HG02763 (cell line): ENCODE results near the gene AGA.

Experiments used
- ATAC-seq: cut with Tn5 transposase; IDR thresholded peaks from one replicate; pipeline ENCODE4 v1.9.1; 2021; ENCODE audit warnings: mild to moderate bottlenecking, moderate library complexity; ENCODE audit not compliant: unreplicated experiment

AGA gene

DNA sequence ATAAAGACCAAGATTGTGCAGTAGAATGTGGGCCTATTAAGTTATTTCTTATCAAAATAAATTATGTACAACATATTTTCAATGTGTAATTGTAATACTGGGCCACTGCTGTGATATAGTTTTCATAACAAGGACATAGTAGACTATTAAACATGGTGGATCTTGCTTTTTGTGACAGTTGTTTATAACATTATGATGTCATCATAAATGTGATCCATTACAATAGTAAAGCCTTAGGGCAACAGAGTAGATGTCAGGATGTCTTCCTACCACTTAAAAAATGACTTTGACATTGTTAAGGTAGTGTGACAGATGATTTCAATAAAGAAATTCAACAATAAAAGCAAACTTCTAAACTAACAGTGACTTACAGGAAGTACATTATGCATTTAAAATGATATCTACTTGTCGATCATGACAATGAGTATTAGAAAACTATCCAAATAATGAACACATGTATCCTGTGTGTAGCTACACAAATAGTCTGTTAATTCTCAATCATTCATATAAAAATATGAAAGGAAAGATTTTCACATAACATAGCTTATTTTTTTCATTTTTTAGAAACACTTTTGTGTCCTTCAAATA, 5.3 kb upstream of the AGA start:
- ATAC-seq: no peak

DNA sequence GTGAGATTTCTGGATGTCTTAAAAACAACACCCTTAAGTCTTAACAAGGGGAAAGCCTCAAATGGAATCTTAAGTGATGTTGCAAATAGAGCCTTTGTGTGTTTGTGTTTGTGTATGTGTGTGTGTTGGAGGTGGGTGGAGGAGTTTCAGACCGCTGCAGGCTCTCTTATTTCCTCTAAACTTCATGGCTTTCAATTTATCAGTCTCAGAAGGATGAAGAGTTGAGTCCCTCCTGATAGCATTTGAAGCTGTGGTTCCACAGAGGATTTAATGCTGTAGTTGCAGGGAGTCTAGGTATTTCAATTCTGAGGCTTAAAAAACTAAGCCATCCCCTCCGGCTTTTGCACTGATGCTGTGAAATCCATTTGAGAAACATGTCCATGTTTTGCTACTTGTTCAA, 4.3 kb upstream of the AGA start:
- ATAC-seq: no peak

DNA sequence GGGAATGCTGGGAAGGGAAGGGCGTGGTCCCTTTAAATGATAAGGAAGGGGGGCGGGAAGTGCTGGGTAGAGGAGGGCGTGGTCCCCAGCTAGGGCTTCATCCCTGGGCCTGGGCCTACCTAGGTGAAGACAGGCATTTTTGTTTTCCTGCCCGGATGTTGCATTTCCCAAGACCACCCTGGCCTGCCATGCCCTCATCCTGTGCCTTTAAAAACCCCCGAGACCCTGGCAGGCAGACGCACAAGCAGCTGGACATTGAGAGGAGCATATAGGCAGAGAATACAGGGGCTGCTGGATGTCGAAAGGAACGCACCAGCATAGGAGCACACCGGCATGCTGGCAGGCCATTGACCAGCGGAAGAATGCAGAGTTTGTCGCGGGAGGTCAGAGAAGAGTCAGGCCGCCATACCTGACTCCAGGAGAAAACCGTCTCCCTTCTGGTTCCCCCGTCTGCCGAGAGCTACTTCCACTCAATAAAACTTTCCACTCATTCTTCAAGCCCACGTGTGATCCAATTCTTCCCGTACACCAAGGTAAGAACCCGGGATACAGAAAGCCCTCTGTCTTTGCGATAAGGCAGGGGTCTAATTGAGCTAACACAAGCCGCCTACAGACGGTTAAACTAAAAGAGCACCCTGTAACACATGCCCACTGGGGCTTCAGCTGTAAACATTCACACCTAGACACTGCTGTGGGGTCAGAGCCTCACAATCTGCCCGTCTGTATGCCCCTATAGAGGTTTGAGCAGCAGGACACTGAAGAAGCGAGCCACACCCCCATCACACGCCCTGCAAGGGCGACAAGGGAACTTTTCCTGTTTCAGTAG, 2.9 kb upstream of the AGA start:
- no peak for ATAC-seq

DNA sequence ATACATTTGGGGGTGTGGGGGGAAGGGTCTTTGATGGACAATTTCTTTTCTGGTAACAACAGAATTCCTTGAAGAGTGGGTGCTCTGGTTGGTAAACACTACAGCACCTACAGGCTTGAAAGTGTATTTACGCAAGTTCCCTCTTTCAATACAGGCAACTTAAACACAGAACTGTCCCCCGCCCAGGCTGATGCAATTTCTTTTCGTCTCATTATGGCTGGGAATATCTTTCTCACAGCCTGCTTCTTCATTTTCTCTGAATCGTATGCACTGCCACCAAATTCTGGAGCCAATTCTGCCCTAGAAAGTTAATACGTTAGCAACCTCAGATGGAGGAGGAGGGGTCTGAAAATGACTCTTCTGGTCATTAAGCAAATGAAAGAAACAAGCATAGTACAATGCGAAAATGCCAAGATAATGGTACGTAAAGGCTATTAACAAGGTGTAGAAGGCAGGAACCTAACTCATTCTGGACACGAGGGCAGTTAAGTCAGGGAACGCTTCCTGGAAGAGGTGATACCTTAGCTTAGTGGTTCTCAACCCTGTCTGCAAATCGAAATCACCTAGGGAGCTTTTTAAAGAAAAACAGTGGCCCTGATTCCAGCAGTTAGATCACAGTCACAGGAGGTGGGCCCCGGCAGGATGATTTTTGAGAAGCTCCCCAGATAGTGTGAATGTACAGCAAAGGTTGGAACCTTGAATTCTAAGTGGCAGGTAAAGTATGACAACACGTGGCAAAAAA, 1.0 kb downstream of the AGA start:
- peak; percentile 22 for ATAC-seq

DNA sequence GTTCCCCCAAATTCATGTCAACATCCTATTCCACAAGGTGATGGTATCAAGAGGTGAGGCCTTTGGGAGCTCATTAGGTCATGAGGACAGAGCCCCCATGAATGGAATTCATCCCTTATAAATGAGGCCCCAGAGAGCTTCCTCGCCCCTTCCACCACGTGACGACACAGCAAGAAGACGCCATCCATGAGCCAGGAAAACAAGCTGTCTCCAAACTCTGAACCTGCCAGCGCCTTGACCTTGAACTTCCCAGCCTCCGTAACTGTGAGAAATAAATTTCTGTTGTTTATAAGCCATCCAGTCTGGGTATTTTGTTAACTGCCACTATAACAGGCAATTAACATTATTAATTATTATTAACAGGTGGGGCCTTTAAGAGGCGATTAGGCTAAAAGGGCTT, 5.8 kb downstream of the AGA start:
- no peak for ATAC-seq

DNA sequence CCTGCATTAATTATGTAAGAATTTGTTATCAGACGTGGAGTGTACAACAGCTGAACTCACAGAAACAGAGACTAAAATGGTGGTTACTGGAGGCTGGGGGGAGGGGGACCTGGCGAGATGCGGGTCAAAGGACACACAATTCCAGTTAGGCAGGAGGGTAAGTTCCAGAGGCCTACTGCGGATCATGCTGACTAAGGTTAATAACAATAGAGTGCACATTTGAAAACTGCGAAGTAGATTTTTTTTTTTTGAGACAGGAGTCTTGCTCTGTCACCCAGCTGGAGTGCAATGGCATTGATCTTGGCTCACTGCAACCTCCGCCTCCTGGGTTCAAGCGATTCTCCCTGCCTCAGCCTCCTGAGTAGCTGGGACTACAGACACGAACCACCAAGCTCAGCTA, 7.6 kb downstream of the AGA start:
- ATAC-seq: no peak

DNA sequence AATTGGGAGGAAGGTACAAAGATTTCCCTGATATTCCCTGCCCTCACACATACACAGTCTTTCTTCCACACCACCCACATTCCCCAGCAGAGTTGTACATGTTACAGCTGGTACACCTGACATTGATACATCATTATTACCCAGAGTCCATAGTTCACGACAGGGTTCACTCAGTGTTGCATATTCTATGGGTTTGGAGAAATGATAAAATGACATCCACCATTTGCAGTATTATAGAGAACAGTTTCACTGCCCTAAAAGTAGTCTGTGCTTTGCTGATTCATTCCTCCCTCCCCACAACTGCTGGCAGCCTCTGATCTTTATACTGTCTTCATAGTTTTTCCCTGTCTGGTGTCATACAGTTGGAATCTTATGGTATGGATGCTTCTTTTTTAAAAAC, 15.0 kb downstream of the AGA start:
- ATAC-seq: no peak

DNA sequence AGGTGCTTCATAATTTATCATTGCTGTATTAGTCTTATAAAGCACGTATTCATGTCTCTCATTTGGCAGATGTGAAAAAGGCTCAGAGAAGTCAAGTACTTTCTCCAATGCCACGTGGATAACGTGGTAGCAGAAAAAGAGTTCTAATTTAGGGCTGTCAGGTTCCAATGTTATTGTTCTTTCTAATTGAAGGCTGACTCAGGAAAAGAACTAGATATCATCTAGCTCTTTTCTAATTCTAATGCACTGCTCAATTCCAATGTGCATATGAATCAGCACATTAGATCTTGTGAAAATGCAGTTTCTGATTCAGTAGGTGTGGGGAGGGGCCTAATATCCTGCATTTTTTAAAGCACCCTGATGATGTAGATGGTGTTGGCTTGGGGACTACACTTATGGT, 22.8 kb downstream of the AGA start:
- ATAC-seq: no peak

DNA sequence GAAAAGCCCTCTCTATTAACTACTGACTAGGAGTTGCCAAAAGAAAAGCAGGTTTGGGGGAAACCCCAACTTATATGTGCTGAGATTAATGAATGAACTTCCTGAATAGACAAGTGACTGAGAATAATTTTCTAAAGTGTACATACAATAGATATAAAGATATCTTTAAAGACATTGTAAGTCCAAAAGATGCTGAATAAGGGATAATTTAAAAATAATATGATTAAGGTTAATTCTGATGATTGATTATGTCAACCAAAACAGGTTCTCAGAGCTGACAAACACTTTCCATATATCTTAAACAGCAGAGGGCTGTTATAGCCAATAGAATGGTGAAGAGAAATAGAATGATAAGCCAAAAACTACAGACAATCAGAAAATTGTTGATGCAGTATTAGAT, 28.6 kb downstream of the AGA start:
- no peak for ATAC-seq

DNA sequence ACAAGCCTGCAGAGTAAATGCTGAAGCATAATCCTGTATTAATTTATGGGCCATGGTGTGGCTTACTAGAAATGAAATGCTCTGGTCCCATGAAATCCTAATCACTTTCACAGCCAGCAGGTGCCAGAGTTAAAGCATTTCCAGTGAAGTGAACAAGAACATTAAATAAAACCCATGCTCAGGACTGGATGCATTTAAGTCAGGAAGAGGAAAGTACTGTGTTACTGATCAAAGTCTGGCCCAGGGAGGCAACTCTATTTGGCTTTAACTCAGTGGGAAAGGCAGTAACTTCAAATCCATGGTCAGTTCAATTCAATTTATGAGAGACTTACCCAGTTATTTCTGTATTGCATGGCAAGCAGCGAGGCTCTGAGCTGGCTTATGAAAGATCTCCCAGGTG, 29.2 kb downstream of the AGA start:
- no peak for ATAC-seq

DNA sequence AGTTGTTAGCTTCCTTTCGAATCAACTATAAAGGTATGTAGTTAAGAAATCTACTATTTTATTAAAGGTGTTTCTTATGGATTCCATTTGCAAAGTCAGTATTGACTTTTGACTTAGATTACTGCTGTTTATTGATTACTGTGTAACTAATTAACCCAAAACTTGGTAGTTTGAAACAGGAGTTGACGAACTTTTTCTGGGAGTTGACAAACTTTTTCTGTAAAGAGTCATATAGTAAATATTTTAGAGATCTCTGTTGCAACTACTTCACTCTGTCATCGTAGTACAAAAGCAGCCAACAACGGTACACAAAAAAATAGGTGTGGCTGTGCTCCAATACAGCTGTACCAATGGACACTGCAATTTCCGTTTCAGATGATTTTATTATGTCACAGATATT, 30.2 kb downstream of the AGA start:
- ATAC-seq: no peak

DNA sequence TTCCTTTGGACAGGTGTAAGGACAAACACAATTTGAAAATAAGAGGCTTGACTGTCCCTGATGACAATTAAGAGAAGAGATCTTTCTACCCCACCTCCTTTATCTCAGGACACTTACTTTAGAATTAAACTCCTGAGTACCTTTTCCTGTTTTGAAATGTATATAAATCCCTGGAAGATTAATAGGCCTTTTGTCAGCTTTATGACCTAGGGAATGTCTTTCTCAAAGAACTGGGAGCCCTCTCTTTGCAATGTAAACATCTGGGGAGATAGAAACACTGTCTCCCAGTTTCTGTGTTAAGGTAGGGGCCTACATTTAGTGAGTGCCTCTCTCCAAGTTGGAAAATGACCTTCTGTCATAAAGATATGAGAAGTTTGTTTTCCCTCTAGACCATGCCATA, 31.7 kb downstream of the AGA start:
- ATAC-seq: no peak

DNA sequence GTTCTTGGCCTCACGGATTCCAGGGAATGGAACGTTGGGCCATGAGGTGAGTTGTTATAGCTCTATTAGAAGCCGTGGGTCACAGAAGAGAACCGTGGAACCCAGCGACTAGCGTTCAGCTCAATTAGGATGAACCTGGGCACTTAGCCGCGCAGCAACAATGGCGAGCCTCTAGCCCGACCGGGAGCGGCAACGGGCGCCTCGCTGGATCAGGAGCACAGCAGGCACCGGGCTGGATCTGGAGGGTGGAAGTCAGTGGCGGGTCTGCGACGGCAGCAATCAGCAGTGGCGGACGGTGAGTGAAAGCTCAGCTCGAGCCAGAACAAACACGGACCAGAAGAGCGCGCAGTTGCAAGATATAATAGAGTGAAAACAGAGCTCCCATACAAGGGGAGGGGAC, 34.2 kb downstream of the AGA start:
- no peak for ATAC-seq

DNA sequence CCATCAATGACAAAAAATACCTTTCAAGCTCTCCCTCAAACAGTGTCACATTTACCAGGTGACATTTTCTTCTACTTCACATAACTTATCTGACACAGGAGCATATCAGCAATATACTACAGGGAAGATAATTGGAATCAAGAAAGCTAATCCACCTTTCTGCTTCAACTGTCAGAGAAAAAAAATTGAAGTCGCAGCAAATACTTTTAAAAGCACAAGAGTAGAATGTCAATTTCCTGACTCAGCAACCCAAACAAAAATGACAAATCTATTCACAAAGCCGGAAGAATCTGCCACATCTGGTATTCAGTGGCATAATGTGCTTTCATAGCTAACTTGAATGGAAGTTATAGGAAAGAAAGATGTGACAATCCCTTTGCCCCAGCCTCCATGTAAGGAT, 36.7 kb downstream of the AGA start:
- ATAC-seq: no peak

DNA sequence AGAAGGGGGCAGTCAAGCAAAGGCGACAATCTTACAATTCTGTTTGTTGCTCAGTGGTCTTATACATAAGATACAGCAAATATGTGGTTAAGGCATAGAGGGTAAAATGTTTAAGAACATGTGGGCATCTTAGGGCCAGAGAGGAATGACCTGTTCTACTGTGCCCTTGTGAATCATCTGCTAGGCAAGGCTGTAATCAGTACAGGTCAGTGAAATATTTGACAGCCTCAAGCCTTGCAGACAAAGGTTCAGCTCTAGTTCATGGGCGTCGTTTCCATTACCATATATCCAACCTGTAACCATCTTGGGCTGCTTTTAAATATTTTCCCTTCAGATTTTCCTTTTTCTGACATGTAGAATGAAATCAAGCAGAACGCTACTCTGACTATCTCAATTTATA, 37.3 kb downstream of the AGA start:
- ATAC-seq: no peak

DNA sequence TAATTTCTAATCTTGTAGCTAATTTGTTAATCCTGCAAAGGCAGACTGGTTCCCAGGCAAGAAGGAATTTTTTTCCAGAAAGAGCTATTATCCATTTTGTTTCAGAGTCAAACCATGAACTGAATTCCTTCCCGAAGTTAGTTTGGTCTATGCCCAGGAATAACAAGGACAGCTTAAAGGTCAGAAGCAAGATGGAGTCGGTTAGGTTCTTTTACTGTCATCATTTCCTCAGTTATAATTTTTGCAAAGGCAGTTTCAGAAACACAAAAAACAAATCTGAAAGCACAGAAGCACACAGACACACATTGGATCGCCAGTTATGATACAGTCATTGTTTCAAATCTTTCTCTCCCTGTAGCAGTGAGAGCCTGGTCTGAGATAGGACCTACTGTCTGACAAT, 37.9 kb downstream of the AGA start:
- ATAC-seq: no peak

DNA sequence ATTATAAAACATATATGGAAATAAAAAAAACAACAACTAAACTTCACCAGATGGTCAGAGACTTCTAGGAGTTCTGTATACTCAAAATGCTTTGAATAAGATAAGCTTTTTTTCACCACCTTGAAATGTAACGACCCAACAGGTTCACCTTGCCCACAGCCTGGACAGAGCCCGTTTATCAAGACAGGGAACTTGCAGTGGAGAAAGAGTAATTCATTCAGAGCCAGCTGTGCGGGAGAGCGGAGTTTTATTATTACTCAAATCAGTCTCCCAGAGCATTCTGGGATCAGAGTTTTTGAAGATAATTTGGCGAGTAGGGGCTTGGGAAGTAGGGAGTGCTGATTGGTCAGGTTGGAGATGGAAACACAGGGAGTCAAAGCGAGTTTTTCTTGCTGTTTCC, 38.5 kb downstream of the AGA start:
- no peak for ATAC-seq

DNA sequence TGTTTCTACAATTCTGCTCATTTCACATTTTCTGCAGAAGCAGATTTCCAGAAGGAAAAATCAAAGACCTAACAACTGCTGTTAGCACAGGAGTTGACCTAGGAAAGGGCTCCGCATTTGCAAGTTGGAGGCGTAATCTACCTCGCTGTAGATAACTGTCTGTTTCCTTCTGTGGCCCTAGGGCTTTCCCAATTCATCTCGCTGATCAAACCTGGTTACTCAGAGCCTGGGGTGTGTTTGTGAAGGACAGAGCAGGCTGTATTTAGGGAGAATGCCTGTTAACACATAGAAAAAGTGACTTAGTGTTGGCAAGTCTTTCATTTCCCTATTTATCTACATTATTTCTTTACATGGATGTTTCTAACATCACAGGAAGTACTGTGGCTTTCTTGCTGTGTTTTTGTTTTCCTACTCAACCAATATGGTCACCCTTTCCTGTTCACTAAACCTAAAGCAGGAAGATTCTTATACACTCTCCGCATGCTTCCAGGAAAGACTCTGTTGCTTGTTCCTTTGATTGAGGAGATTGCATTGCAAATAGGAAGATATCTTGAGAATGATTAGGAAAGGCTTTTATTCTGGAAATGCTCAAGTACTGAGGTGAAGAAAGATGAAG, 40.5 kb downstream of the AGA start:
- ATAC-seq: no peak

DNA sequence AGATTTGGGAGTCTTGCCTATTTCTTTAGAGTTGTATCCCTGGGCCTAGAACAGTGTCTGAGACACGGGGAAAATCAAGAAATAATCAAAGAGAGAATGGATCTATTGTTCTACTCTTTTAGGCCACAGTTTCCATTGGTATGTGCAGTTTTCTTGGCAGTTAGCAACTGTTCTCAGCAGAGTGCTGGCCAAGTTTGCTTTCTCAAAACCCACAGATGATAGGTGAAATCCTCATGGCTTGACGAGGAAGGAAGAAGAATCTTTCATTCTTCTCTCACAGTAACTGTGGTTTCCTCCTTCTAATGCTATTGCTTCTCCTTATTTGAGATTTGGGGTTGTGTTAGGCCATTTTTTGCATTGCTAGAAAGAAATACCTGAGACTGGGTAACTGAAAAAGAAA, 42.2 kb downstream of the AGA start:
- no peak for ATAC-seq

DNA sequence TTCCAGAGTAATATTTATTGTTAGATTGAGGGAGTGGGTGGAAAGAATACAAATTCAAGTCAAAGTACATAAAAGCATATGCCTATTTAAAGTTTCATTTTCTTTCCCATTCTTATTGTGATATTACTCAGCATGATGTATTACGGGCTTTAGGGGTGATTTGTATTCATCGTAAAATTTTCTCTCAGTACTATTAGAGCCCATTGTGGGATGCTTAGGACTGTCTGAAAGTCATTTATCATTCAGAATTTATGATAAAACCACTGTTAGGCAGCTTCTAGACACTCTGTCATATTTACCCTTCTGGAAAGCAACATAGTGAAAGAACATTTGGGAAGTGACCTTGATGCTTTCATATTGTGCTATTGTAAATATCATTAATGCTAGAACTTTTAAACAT, 45.9 kb downstream of the AGA start:
- no peak for ATAC-seq

DNA sequence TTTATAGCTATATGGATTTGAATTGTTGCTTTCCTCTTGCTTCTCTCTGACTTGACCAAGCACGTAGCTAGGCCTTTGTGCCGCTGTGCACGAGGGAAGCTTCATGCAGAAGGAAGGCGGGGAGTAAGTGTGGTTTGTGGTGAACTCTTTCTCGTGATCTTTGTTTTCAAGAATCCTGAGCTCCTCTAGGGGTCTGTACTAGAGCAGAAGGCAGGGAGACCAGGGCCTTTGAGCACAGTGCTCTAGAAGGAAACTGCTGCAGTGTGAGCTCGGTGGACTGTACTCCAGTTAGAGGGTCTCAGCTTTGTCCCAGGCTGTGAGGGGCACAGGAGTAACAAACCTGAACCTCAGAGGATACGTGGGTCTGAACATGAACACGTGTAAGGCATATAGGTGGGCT, 49.0 kb downstream of the AGA start:
- ATAC-seq: peak; percentile 51

DNA sequence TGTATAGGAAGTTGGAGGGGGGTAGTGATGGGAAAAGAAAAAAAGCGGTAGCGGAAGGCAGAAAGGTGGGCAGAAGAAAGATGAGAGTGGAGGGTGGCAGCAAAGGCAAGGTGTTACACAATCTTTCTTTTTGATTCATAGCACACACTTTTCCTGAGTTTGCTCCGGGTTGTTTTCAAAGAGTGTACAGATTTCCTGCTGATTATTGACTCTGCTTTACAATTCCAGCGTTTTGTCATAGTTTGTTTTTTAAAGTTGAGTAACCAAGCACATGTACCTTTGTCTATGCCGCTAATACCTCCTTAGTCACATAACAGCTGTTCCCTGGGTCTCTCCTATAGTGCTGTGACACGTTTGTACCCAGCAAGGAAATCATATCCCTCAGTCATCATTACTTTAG, 50.3 kb downstream of the AGA start:
- ATAC-seq: no peak
